SIG-M5 treated with dmso at 0.1 percent for 504 hours (cell line): ENCODE measurements around the gene CPSF4.
A peak's percentile ranks its signal among the peaks of the same experiment; 100 is the strongest.
"Not testable (repeated sequence)": the region's sequence is repeated elsewhere in the genome, so short reads cannot be mapped to it uniquely, and the experiment has no call there.

Source experiments
- DNase-seq: peaks from one replicate; lab custom pipeline; 2025; ENCODE audit not compliant: unreplicated experiment; lab: John Stamatoyannopoulos, UW

The CPSF4 gene

GRCh38 chr7:99489235-99489634, 50.5 kb downstream of the CPSF4 start:
- DNase-seq: no peak

- no peak for DNase-seq
Measured at GRCh38 chr7:99490878-99491277, 52.1 kb downstream of the CPSF4 start.

DNA sequence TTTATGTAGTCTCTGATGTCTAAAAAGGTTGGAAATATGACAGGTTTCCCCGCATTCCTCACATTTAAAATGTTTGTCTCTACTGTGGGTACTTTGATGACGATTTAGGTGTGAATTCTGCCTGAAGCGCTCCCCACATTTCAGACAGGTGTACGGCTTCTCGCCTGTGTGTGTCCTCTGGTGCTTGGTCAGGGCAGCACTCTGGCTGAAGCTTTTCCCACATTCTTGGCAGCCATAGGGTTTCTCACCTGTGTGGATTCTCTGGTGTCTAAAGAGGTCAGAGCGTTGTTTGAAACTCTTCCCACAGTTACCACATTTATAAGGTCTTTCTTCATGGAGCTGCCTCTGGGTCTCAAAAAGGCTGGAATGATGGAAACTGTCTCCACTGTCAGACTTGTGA, 55.1 kb downstream of the CPSF4 start:
- no peak for DNase-seq

GRCh38 chr7:99497766-99498545, 59.2 kb downstream of the CPSF4 start:
- peak; percentile 41 for DNase-seq

DNA sequence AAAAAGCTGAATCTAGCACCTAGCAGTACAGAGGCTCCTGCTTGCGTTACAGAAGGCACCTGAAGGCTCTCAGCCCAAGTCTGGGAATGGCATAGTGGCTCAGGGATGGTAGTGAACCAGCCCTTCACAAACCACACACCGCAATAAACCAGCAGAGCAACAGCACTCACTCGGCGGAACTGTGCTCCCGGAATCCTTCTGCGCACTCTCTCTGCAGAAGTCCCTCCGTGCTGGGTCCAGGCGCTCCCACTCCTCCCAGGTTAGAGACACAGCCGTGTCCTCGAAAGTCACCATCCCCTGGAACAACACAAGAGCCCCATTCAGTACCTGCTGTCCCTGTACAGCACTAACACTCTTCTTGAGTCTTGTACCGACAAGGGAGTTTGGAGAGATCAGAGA, 59.8 kb downstream of the CPSF4 start:
- peak; percentile 37 for DNase-seq

- DNase-seq: peak; percentile 39
Measured at GRCh38 chr7:99499371-99499720, 60.6 kb downstream of the CPSF4 start.

DNA sequence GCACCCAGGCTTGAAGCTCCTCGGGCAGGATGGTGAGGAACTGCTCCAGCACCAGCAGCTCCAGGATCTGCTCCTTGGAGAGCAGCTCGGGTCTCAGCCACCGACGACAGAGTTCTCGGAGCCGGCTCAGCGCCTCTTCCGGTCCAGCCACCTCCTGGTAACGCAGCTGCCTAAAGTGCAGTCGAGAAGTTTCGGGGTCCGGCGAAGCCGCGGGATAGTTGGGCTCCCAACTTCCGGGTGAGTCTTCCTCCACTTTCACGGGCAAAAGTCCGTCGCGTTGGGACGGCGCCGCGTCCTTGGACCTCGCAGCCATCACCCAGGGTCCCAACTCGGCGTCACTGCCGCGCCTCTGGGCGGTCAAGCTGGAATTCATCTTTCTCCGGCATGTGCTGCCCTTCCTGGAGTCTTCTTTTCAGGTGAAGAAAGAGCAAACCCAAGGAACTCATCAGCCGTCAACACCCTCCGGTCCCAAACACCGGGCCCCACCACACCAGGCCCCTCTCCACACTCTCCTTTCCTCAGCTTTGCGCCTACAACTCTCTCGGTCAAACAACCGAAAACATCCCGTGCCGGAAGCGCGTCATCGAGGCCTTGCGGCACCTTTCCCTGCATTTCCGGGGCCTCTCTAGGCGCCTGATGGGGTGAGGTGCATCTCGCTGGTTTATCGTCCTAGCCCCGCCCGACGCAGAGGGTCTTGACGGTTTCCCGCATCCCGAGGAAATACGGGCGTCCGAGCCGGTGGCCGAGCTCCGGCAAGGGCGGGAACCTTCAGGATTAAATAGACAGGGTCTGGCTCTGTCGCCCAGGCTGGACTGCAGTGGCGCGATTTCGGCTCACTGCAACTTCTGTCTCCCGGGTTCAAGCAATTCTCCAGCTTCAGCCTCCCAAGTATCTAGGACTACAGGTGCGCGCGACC, 61.2 kb downstream of the CPSF4 start, which contains the start of gene ZNF394:
ZNF394 (minus strand) TSS at position 561 of the 916 bp plus-strand sequence; CDS start at position 373, 188 bp downstream.
- DNase-seq: peak; percentile 90

- no peak for DNase-seq
Measured at GRCh38 chr7:99500637-99501009, 61.9 kb downstream of the CPSF4 start.

DNA sequence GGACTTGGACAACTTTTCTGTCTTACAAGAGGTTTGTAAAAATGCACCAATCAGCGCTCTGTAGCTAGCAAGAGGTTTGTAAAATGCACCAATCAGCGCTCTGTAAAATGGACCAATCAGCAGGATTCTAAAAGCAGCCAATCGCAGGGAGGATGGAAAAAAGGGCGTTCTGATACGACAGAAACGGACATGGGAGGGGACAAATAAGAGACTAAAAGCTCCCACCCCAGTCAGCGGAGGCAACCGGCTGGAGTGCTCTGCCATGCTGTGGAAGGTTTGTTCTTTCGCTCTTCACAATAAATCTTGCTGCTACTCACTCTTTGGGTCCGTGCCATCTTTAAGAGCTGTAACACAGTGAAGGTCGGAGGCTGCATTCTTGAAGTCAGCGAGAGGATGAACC, 62.5 kb downstream of the CPSF4 start:
- DNase-seq: not testable (repeated sequence)

DNA sequence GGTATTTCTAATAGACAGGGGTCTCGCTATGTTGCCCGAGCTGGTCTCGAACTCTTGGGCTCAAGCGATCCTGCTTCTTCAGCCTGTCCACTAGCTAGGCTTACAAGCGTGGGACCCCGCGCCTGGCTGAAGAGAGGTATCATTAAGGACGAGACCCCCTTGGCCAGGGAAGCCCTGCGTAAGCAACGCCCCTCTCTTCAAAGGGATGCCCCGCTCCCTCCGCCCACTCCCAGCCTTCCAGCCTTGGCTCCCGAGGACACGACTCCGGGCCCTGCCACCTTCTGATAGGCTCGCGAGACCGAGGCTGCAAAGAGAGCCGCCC, 65.5 kb downstream of the CPSF4 start:
- no peak for DNase-seq

- DNase-seq: peak; percentile 91
Measured at GRCh38 chr7:99504603-99505323, 66.0 kb downstream of the CPSF4 start, which contains the start of gene ZKSCAN5. TSS of gene ZKSCAN5 (plus strand) at chr7:99504662. CDS start at chr7:99506045, 1,383 bp downstream.

DNA sequence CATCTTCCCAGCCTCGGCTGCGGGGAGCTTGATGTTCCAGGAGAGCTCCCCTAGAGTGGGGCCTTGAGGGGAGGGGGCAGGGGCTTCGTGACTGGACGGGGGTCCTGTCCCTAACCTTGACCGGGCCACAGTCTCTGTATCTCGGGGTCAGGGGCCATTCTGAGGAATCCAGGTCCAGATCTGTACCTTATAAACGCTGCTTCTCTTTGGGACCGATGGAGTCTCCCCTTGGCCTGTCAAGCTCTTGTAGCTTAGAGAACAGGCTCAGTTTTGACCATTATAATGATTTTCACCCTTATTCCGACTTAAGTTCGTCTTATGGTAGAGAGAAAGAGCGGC, 66.5 kb downstream of the CPSF4 start:
- no peak for DNase-seq
